HCT116 (cell line): Measurements from ENCODE around the gene TMEM204. TPM values are rescaled to one million over a fixed set of nuclear protein-coding genes. Genes with fewer than 3 reads are reported as not detected.

Experiments
- ATAC-seq: fragments of 200-7000 bp; cut with Tn5 transposase; 2 replicates; pipeline ENCODE4 v1.9.1; 2020; ENCODE audit warnings: mild to moderate bottlenecking, moderate library complexity
- BruUV-seq: library from RNA; stranded (reverse); fragments of 400-500 nt; replicated peaks from 2 replicates; lab custom pipeline; 2021; lab: Mats Ljungman, UMichigan
- CTCF ChIA-PET: fragments of 300-600 bp; sonication (Branson Sonifier 250); formaldehyde crosslinking; loops from one replicate; lab custom pipeline; 2021; ENCODE audit warnings: antibody characterized with exemption; lab: Charles Lee
- POLR2A ChIA-PET: fragments of 300-600, 350-600 bp; sonication (Branson Sonifier 250); formaldehyde crosslinking; loops from one replicate; lab custom pipeline; 2021; ENCODE audit warnings: antibody characterized with exemption; lab: Charles Lee
- RAD21 ChIA-PET, 2 experiments: fragments of 300-600 bp; sonication (Branson Sonifier 250); formaldehyde crosslinking; loops; one replicate each; lab custom pipeline; 2023; ENCODE audit warnings: low total read pairs in 2 of 2; ENCODE audit not compliant: uncharacterized antibody in 2 of 2, unreplicated experiment in 2 of 2, low non-redundant PET in 1 of 2; lab: Charles Lee
- DNase-seq: peaks from one replicate; pipeline ENCODE4 v3.0.0-alpha.2; 2010; ENCODE audit warnings: low read depth, low spot score
- H2AFZ ChIP-seq: fragments of 200-600 bp; shearing (Covaris generic), sonication (generic); 2 replicates; pipeline ENCODE4 v1.6.1; 2017; ENCODE audit warnings: low read depth, mixed run types, mixed read lengths, antibody characterized with exemption, low read length; ENCODE audit not compliant: poor library complexity, severe bottlenecking
- H3K27ac ChIP-seq: 2 replicates; pipeline ENCODE4 v1.5.1; 2012; ENCODE audit warnings: low read depth, low read length
- H3K27me3 ChIP-seq: fragments of 200-600 bp; sonication (generic); 2 replicates; pipeline ENCODE4 v1.6.1; 2016; ENCODE audit warnings: mixed run types, low read length, mixed read lengths; ENCODE audit not compliant: insufficient read depth
- H3K36me3 ChIP-seq, 2 experiments: fragments of 200-500 bp in 1 of 2; fragments of 200-600 bp in 1 of 2; sonication (Bioruptor generic) in 1 of 2; sonication (generic) in 1 of 2; 2 replicates each; pipeline versions ENCODE4 v1.5.1 to v1.6.1; 2014 to 2016; ENCODE audit warnings: low read length in 2 of 2, inconsistent platforms in 1 of 2, mixed read lengths in 1 of 2, mixed run types in 1 of 2; ENCODE audit not compliant: insufficient read depth in 2 of 2, control insufficient read depth in 1 of 2
- H3K4me1 ChIP-seq, 2 experiments: fragments of 200-600 bp in 1 of 2; sonication (generic) in 1 of 2; 2 replicates each; pipeline versions ENCODE4 v1.5.1 to v1.6.1; 2012 to 2017; ENCODE audit warnings: low read length in 2 of 2, inconsistent platforms in 1 of 2, mild to moderate bottlenecking in 1 of 2, mixed read lengths in 1 of 2, mixed run types in 1 of 2, moderate library complexity in 1 of 2; ENCODE audit not compliant: insufficient read depth in 2 of 2, control insufficient read depth in 1 of 2
- H3K4me2 ChIP-seq: fragments of 200-600 bp; sonication (generic); 2 replicates; pipeline ENCODE4 v1.6.1; 2017; ENCODE audit warnings: mixed run types, low read length, mixed read lengths
- H3K4me3 ChIP-seq, 2 experiments: fragments of 200-600 bp in 1 of 2; sonication (generic) in 1 of 2; replicated peaks in 1 of 2; 2 replicates each; pipeline ENCODE4 v1.5.1; 2011 to 2016; ENCODE audit warnings: low read length in 2 of 2, control low read depth in 1 of 2, low read depth in 1 of 2, mild to moderate bottlenecking in 1 of 2, mixed read lengths in 1 of 2, mixed run types in 1 of 2
- H3K79me2 ChIP-seq: fragments of 200-600 bp; sonication (generic); 2 replicates; pipeline ENCODE4 v1.6.1; 2017; ENCODE audit warnings: mild to moderate bottlenecking, mixed run types, low read length, moderate library complexity, mixed read lengths; ENCODE audit not compliant: insufficient read depth
- H3K9ac ChIP-seq: fragments of 200-600 bp; sonication (generic); 2 replicates; pipeline ENCODE4 v1.6.1; 2016; ENCODE audit warnings: low read length, mixed read lengths
- H3K9me2 ChIP-seq: fragments of 200-600 bp; sonication (generic), shearing (Covaris generic); 2 replicates; pipeline ENCODE4 v1.6.1; 2017; ENCODE audit warnings: mixed run types, mild to moderate bottlenecking, moderate library complexity; ENCODE audit not compliant: insufficient read depth
- H3K9me3 ChIP-seq, 2 experiments: fragments of 200-500 bp in 1 of 2; fragments of 200-600 bp in 1 of 2; sonication (Bioruptor generic) in 1 of 2; sonication (generic) in 1 of 2; 2 replicates each; pipeline ENCODE4 v1.6.1; 2014 to 2017; ENCODE audit warnings: low read length in 2 of 2, mixed read lengths in 2 of 2, inconsistent platforms in 1 of 2, low read depth in 1 of 2, mild to moderate bottlenecking in 1 of 2, mixed run types in 1 of 2, moderate library complexity in 1 of 2; ENCODE audit not compliant: control insufficient read depth in 1 of 2, insufficient read depth in 1 of 2
- H4K20me1 ChIP-seq: fragments of 200-600 bp; sonication (generic), shearing (Covaris generic); 2 replicates; pipeline ENCODE4 v1.6.1; 2017; ENCODE audit warnings: mixed run types, mild to moderate bottlenecking, moderate library complexity; ENCODE audit not compliant: insufficient read depth
- EGR1 ChIP-seq: IDR thresholded peaks from 2 replicates; pipeline ENCODE4 v1.6.1; 2012; ENCODE audit warnings: low read depth
- ELF1 ChIP-seq: IDR thresholded peaks from 2 replicates; pipeline ENCODE4 v1.6.1; 2012; ENCODE audit warnings: low read depth, borderline replicate concordance
- FOSL1 ChIP-seq: IDR thresholded peaks from 2 replicates; pipeline ENCODE4 v1.6.1; 2012; ENCODE audit warnings: low read depth
- JUND ChIP-seq: IDR thresholded peaks from 2 replicates; pipeline ENCODE4 v1.6.1; 2012
- POLR2A ChIP-seq: IDR thresholded peaks from 2 replicates; pipeline ENCODE4 v1.7.0; 2011; ENCODE audit warnings: borderline replicate concordance; ENCODE audit not compliant: insufficient read depth, insufficient read length; ENCODE audit errors: extremely low read depth
- RAD21 ChIP-seq: IDR thresholded peaks from 2 replicates; pipeline ENCODE4 v1.6.1; 2012; ENCODE audit warnings: low read depth, mild to moderate bottlenecking
- SIN3A ChIP-seq: IDR thresholded peaks from 2 replicates; pipeline ENCODE4 v1.6.1; 2012; ENCODE audit warnings: low read depth
- SRF ChIP-seq: IDR thresholded peaks from 2 replicates; pipeline ENCODE4 v1.6.1; 2012; ENCODE audit warnings: low read depth
- ZNF274 ChIP-seq: fragments of 200-500 bp; sonication (Bioruptor generic); IDR thresholded peaks from 2 replicates; pipeline ENCODE4 v1.6.1; 2014; ENCODE audit warnings: mild to moderate bottlenecking, low read depth, low read length, inconsistent platforms
- intact Hi-C: fragments of 100-400 bp; cut with micrococcal nuclease; formaldehyde crosslinking; loops from 2 replicates; pipeline ENCODE4 v1.10.0; 2022
- total RNA-seq: library from RNA; stranded (reverse); gene quantifications from one replicate; pipeline ENCODE4 v1.2.1, GENCODE V29; 2021; ENCODE audit not compliant: unreplicated experiment
- TF ChIP-seq, protein P1 (sequence below), 3 experiments: fragments of 200-600 bp in 1 of 3; sonication (generic) in 1 of 3; IDR thresholded peaks in 2 of 3; conservative IDR thresholded peaks in 1 of 3; 2 replicates each; pipeline ENCODE4 v1.5.1; 2012 to 2017; ENCODE audit warnings: low read depth in 2 of 3, low read length in 2 of 3, antibody characterized with exemption in 1 of 3, borderline replicate concordance in 1 of 3, control low read depth in 1 of 3, mild to moderate bottlenecking in 1 of 3, mixed read lengths in 1 of 3, mixed run types in 1 of 3, moderate library complexity in 1 of 3; ENCODE audit not compliant: insufficient read depth in 1 of 3
- TF ChIP-seq, protein P2 (sequence below): IDR thresholded peaks from 2 replicates; pipeline ENCODE4 v1.6.1; 2012

Gene TMEM204
- total RNA-seq, 1 experiment from 2014 or later = 0.22 TPM

DNA sequence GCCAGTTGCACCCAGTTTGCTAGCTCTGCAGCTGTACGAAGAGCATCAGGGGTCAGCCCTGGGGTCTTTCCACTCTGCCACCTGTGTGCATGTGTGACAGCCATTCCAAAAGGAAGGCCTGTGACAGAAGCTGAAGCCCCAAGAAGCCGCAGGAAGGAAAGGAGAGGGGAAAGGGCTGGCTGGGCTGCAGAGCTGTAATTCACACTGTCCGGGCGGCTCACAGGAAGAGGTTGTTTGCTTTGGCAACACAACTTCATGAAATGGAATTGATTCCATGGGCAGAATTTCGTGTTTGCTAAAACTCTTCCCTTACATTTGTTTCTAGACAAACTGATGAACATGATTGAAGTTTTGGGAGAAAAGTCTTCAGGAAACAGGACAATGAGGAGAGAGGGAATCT, 14.8 kb downstream of the TMEM204 start:
- ChIA-PET RAD21 (no interaction called here), POLR2A (no interaction called here), CTCF (no interaction called here)
- H4K20me1 ChIP-seq = no peaks in the 10 kb centered on the region
- H3K9me3 ChIP-seq = no peaks in the 10 kb centered on the region
- no peaks in the 10 kb centered on the region for H3K79me2 ChIP-seq
- no peak overlapping the region for H3K9ac ChIP-seq
- H2AFZ ChIP-seq = no peak overlapping the region
- no peak overlapping the region for H3K27ac ChIP-seq
- TF ChIP-seq SRF = no peak
- TF ChIP-seq, protein P1, sequence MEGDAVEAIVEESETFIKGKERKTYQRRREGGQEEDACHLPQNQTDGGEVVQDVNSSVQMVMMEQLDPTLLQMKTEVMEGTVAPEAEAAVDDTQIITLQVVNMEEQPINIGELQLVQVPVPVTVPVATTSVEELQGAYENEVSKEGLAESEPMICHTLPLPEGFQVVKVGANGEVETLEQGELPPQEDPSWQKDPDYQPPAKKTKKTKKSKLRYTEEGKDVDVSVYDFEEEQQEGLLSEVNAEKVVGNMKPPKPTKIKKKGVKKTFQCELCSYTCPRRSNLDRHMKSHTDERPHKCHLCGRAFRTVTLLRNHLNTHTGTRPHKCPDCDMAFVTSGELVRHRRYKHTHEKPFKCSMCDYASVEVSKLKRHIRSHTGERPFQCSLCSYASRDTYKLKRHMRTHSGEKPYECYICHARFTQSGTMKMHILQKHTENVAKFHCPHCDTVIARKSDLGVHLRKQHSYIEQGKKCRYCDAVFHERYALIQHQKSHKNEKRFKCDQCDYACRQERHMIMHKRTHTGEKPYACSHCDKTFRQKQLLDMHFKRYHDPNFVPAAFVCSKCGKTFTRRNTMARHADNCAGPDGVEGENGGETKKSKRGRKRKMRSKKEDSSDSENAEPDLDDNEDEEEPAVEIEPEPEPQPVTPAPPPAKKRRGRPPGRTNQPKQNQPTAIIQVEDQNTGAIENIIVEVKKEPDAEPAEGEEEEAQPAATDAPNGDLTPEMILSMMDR (IDR thresholded peaks at IDR 0.05 in 2 of 3, conservative IDR thresholded peaks at IDR 0.05 in 1 of 3; ENCODE audit: borderline replicate concordance in 1 of 3, insufficient read depth in 1 of 3, low read depth in 2 of 3, low read length in 2 of 3) = no peak
- TF ChIP-seq ZNF274 = no peak
- no peak for TF ChIP-seq RAD21
- TF ChIP-seq EGR1 = no peak
- TF ChIP-seq POLR2A = no peak
- TF ChIP-seq, protein P2, sequence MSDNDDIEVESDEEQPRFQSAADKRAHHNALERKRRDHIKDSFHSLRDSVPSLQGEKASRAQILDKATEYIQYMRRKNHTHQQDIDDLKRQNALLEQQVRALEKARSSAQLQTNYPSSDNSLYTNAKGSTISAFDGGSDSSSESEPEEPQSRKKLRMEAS = no peak
- TF ChIP-seq FOSL1 = no peak
- no peak for TF ChIP-seq SIN3A
- no peak for TF ChIP-seq JUND
- no peak for TF ChIP-seq ELF1
- no peaks in the 10 kb centered on the region for H3K27me3 ChIP-seq
- no peak overlapping the region for H3K4me2 ChIP-seq
- DNase-seq (no peak), ATAC-seq (no peak)
- H3K4me3 ChIP-seq = no peak overlapping the region
- H3K9me2 ChIP-seq = no peaks in the 10 kb centered on the region
- intact Hi-C loops = no loop called here
- no peaks in the 10 kb centered on the region for H3K36me3 ChIP-seq
- H3K4me1 ChIP-seq = peaks cover 7% of the 10 kb centered on the region in 2 experiments
- BruUV-seq = no TSS peak
